22Rv1 (cell line): ENCODE measurements around the gene SLC40A1.

Source experiments
- CTCF ChIP-seq: fragments of 450-650 bp; IDR thresholded peaks from 2 replicates; pipeline ENCODE4 v1.5.1; 2017; ENCODE audit warnings: mild to moderate bottlenecking
- ZFX ChIP-seq: fragments of 450-650 bp; IDR thresholded peaks from 2 replicates; pipeline ENCODE4 v1.6.1; 2017; ENCODE audit warnings: antibody characterized with exemption, borderline replicate concordance

GRCh38 chr2:189594305-189594704, 13.7 kb upstream of the SLC40A1 start:
- TF ChIP-seq CTCF (no peak), ZFX (no peak)
